ENCODE data around the gene MAMDC2.

MAMDC2 gene

GRCh38 chr9:70137577-70137976, 93.9 kb downstream of the MAMDC2 start:
- Histone ChIP-seq H3K27me3 (ENCODE audit: insufficient read depth, low read length) (no peaks in the 10 kb centered on the region), H3K9ac (ENCODE audit: low read depth, low read length) (no peak overlapping the region), H3K4me1 (ENCODE audit: insufficient read depth, low read length) (no peaks in the 10 kb centered on the region), H3K9me3 (ENCODE audit: insufficient read depth, low read depth, low read length) (no peaks in the 10 kb centered on the region), H3K4me3 (ENCODE audit: low read length) (no peak overlapping the region), H3K36me3 (ENCODE audit: insufficient read depth, low read length) (peaks cover 3% of the 10 kb centered on the region; the same call in 1 of the 2 replicates), H3K27ac (ENCODE audit: low read depth, low read length) (no peak overlapping the region)
- WGBS: 97% methylated on average over 3 of the region's 3 CpGs

DNA sequence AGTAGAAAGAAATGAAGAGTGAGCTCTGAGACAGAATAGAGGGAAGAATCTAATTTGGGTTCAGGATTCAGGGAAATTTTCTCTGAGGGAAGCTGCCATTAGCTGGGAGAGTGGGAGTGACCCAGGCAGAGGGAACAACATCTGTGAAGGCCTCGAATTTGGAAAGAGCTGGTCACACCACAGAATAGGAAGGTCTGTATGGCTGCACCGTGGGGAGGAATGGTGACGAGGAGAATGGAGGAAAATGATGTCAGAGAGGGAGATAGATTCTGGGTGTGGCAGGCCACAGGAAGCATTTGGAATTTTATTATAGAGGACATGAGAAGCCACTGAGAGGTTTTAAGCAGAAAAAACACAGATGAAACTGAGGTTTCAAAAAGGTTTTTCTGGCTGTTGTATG, 98.5 kb downstream of the MAMDC2 start:
- no peaks in the 10 kb centered on the region for H3K4me1 ChIP-seq (ENCODE audit: insufficient read depth, low read length)
- no peaks in the 10 kb centered on the region for H3K27me3 ChIP-seq (ENCODE audit: insufficient read depth, low read length)
- 84% methylated on average over 3 of the region's 3 CpGs for WGBS
- no peak overlapping the region for H3K9ac ChIP-seq (ENCODE audit: low read depth, low read length)
- no peak overlapping the region for H3K27ac ChIP-seq (ENCODE audit: low read depth, low read length)
- no peaks in the 10 kb centered on the region for H3K9me3 ChIP-seq (ENCODE audit: insufficient read depth, low read depth, low read length)
- no peak overlapping the region for H3K4me3 ChIP-seq (ENCODE audit: low read length)
- peaks cover 7% of the 10 kb centered on the region; the same call in 1 of the 2 replicates for H3K36me3 ChIP-seq (ENCODE audit: insufficient read depth, low read length)

DNA sequence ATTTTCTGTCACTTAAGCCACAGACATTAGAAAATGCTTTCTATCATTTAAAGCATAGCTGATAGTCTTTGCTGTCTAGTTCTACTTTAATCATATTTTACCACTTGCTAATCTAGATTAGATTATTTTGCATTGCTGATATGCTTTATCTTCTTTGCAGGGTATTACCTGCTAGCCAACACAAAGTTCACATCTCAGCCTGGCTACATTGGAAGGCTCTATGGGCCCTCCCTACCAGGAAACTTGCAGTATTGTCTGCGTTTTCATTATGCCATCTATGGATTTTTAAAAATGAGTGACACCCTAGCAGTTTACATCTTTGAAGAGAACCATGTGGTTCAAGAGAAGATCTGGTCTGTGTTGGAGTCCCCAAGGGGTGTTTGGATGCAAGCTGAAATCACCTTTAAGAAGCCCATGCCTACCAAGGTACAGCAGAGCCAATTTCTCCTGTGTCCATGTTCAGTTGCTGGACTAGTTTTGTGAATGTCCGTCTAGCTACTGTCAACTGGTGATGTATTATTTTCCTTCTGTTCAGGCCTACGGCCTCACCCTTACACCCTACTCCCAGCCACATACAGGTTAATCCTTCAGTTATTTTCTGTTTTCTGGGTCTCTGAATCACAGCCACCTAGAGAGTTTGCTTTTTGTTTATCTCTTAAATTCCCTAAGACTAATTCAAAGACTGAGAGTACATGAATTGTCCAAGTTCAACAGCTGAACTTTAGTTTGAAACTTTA, 99.9 kb downstream of the MAMDC2 start:
- Histone ChIP-seq H3K27me3 (ENCODE audit: insufficient read depth, low read length) (no peaks in the 10 kb centered on the region), H3K9me3 (ENCODE audit: insufficient read depth, low read depth, low read length) (no peaks in the 10 kb centered on the region), H3K36me3 (ENCODE audit: insufficient read depth, low read length) (peaks cover 7% of the 10 kb centered on the region; the same call in 1 of the 2 replicates), H3K4me3 (ENCODE audit: low read length) (no peak overlapping the region), H3K4me1 (ENCODE audit: insufficient read depth, low read length) (no peaks in the 10 kb centered on the region), H3K27ac (ENCODE audit: low read depth, low read length) (no peak overlapping the region), H3K9ac (ENCODE audit: low read depth, low read length) (no peak overlapping the region)
- 96% methylated on average over 3 of the region's 3 CpGs for WGBS

- Histone ChIP-seq H3K9me3 (ENCODE audit: insufficient read depth, low read depth, low read length) (no peaks in the 10 kb centered on the region), H3K27me3 (ENCODE audit: insufficient read depth, low read length) (no peaks in the 10 kb centered on the region), H3K4me3 (ENCODE audit: low read length) (no peak overlapping the region), H3K36me3 (ENCODE audit: insufficient read depth, low read length) (peaks cover 7% of the 10 kb centered on the region; the same call in 1 of the 2 replicates), H3K4me1 (ENCODE audit: insufficient read depth, low read length) (no peaks in the 10 kb centered on the region), H3K9ac (ENCODE audit: low read depth, low read length) (no peak overlapping the region), H3K27ac (ENCODE audit: low read depth, low read length) (no peak overlapping the region)
- no CpG with 5 or more reads among the region's 1 CpG for WGBS
These were observed 100.5 kb downstream of the MAMDC2 start for GRCh38 chr9:70144131-70144503.

- Histone ChIP-seq H3K4me1 (ENCODE audit: insufficient read depth, low read length) (no peaks in the 10 kb centered on the region), H3K9me3 (ENCODE audit: insufficient read depth, low read depth, low read length) (no peaks in the 10 kb centered on the region), H3K9ac (ENCODE audit: low read depth, low read length) (no peak overlapping the region), H3K4me3 (ENCODE audit: low read length) (no peak overlapping the region), H3K36me3 (ENCODE audit: insufficient read depth, low read length) (peaks cover 4% of the 10 kb centered on the region; the same call in 1 of the 2 replicates), H3K27me3 (ENCODE audit: insufficient read depth, low read length) (no peaks in the 10 kb centered on the region), H3K27ac (ENCODE audit: low read depth, low read length) (no peak overlapping the region)
- 94% methylated on average over 4 of the region's 4 CpGs for WGBS
These were observed 102.3 kb downstream of the MAMDC2 start for GRCh38 chr9:70145981-70146380.

DNA sequence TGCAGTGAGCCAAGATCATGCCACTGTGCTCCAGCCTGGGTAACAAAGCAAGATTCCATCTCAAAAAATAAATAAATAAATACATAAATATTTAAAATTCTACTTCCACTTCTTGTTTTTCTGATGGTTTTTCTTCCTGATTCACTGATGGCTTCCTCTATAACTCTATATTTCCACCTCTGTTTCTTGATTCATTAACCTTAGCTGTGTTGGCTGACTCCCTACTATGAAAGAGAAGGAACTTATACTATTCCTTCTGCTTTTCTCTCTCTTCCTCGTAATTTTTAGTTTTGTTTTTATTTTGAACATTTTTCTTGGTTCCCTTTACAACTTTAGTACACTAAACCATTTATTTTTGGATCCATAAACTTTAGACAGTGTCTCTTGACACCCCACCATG, 103.5 kb downstream of the MAMDC2 start:
- H3K27me3 ChIP-seq (ENCODE audit: insufficient read depth, low read length): no peaks in the 10 kb centered on the region
- H3K36me3 ChIP-seq (ENCODE audit: insufficient read depth, low read length): peaks cover 4% of the 10 kb centered on the region; the same call in 1 of the 2 replicates
- no peak overlapping the region for H3K9ac ChIP-seq (ENCODE audit: low read depth, low read length)
- H3K4me3 ChIP-seq (ENCODE audit: low read length): no peak overlapping the region
- no peaks in the 10 kb centered on the region for H3K4me1 ChIP-seq (ENCODE audit: insufficient read depth, low read length)
- no peak overlapping the region for H3K27ac ChIP-seq (ENCODE audit: low read depth, low read length)
- 100% methylated on average over 1 of the region's 1 CpG for WGBS
- no peaks in the 10 kb centered on the region for H3K9me3 ChIP-seq (ENCODE audit: insufficient read depth, low read depth, low read length)

DNA sequence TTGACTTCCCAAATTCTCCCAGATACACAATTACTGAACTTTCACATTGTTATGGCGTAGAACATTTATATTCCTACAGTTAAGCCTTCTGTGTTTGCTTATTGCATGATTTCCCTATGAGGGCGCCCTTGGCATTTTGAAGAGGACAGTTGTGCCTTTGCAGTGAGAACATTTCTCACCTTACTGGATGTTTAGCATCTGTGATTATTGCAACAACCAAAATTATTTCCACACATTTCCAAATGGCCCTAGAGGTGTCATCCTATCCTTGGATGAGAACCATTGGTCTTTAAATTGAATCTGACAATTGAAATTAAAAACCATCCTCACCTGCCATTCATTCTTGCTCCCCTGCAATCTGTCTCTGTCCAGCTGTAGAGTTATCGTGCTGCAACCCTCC, 104.0 kb downstream of the MAMDC2 start:
- no peaks in the 10 kb centered on the region for H3K27me3 ChIP-seq (ENCODE audit: insufficient read depth, low read length)
- 92% methylated on average over 3 of the region's 3 CpGs for WGBS

DNA sequence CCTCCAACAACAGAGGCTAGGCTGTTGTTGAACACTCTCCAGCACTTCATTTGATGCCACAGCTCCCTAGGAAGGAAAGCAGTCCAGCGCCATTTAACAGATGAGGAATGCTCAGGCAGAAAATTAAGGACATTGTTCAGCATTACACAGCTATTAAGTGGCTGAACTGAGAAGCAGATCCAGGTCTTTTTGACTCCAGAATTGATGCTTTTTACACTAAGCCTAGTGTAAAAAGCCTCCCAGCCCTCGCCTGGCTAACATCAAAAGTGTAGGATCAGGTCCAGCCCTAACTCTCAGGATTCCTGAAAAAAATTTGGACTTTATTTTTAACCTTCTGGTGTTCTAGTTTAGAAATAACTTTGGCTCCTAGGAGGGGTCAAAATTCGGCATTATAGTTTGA, 108.7 kb downstream of the MAMDC2 start:
- WGBS: 94% methylated on average over 3 of the region's 3 CpGs
- Histone ChIP-seq H3K4me3 (ENCODE audit: low read length) (no peak overlapping the region), H3K9me3 (ENCODE audit: insufficient read depth, low read depth, low read length) (no peaks in the 10 kb centered on the region), H3K36me3 (ENCODE audit: insufficient read depth, low read length) (no peaks in the 10 kb centered on the region), H3K27me3 (ENCODE audit: insufficient read depth, low read length) (no peaks in the 10 kb centered on the region), H3K9ac (ENCODE audit: low read depth, low read length) (no peak overlapping the region), H3K4me1 (ENCODE audit: insufficient read depth, low read length) (peaks cover 14% of the 10 kb centered on the region), H3K27ac (ENCODE audit: low read depth, low read length) (no peak overlapping the region)

More for the DNA sequence above, 104.0 kb downstream of the MAMDC2 start:
- Histone ChIP-seq H3K9ac (ENCODE audit: low read depth, low read length) (no peak overlapping the region), H3K4me1 (ENCODE audit: insufficient read depth, low read length) (peaks cover 3% of the 10 kb centered on the region; the same call in 1 of the 2 replicates), H3K36me3 (ENCODE audit: insufficient read depth, low read length) (peaks cover 4% of the 10 kb centered on the region; the same call in 1 of the 2 replicates), H3K27ac (ENCODE audit: low read depth, low read length) (no peak overlapping the region), H3K4me3 (ENCODE audit: low read length) (no peak overlapping the region), H3K9me3 (ENCODE audit: insufficient read depth, low read depth, low read length) (no peaks in the 10 kb centered on the region)

DNA sequence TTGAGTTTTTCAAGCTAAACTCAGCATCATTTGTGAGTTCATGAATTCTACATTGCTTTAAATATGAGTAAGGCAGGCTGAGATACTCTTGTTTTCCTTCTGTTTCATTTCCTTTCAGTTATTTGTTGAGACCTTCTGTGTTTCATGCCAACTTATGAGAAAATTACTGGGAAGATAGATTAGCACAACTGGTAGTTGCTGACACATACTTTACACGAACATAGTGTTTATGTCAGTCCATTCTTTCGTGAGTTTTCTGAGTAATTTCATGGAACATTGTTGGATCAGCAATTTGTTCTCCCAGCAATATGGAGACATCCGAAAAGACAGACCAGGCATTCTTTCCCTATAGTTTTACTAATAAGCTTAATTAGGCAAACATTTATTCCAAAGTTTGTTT, 113.1 kb downstream of the MAMDC2 start:
- Histone ChIP-seq H3K27me3 (ENCODE audit: insufficient read depth, low read length) (no peaks in the 10 kb centered on the region), H3K4me3 (ENCODE audit: low read length) (no peak overlapping the region), H3K27ac (ENCODE audit: low read depth, low read length) (no peak overlapping the region), H3K4me1 (ENCODE audit: insufficient read depth, low read length) (peaks cover 17% of the 10 kb centered on the region), H3K36me3 (ENCODE audit: insufficient read depth, low read length) (no peaks in the 10 kb centered on the region), H3K9ac (ENCODE audit: low read depth, low read length) (no peak overlapping the region), H3K9me3 (ENCODE audit: insufficient read depth, low read depth, low read length) (no peaks in the 10 kb centered on the region)
- 97% methylated on average over 3 of the region's 3 CpGs for WGBS

GRCh38 chr9:70159630-70160029, 116.0 kb downstream of the MAMDC2 start:
- Histone ChIP-seq H3K9me3 (ENCODE audit: insufficient read depth, low read depth, low read length) (no peaks in the 10 kb centered on the region), H3K9ac (ENCODE audit: low read depth, low read length) (no peak overlapping the region), H3K27ac (ENCODE audit: low read depth, low read length) (no peak overlapping the region), H3K4me1 (ENCODE audit: insufficient read depth, low read length) (peaks cover 3% of the 10 kb centered on the region; the same call in 1 of the 2 replicates), H3K27me3 (ENCODE audit: insufficient read depth, low read length) (no peaks in the 10 kb centered on the region), H3K4me3 (ENCODE audit: low read length) (no peak overlapping the region), H3K36me3 (ENCODE audit: insufficient read depth, low read length) (no peaks in the 10 kb centered on the region)
- 88% methylated on average over 3 of the region's 3 CpGs for WGBS

DNA sequence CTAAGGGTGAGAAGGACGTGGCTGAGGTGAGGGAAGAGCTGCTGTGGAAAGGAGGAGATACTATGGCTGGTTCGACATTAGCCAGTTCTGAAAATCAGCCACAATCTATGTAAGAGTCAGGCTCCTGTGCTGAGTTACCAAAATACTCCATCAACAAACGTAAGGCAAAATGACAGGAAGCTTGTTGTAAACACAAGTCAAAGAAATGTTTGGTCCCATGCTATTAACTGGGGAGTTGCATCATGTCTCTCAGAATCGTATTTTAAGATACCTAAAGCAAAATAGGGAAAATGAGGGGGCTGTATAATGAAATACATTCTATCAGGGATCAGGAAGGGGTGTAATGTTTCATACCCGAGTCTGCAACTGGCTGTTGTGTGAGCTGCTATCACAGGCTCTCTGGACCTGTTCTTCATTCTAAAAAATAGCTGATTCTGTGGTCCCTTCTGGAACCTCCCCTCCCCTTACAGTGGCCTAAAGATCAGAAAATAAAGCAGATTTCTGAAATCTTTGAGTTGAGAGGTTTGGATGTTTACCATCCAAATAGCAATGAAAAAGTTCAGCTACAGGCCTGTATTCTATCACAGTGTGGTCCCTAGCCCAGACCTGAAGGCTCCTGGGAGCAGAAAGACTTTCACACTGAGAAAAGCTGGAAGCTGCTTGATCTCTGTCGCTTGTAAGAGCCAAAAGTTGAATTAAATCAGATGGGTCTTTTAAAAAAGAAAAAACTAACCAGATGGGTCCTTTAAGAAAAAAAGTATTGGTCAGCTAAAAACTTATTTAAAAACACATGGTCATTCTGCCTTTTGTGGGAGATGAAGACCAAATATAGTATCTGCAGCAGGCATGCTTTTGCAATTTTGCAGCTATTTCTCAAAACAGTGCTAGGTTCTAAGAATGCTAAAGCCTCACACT, 117.3 kb downstream of the MAMDC2 start:
- 0 out of 2 replicates have a peak overlapping the region, but pooled peaks have one; percentile 0 for H3K27ac ChIP-seq (ENCODE audit: low read depth, low read length)

More for the DNA sequence above, 117.3 kb downstream of the MAMDC2 start:
- Histone ChIP-seq H3K9me3 (ENCODE audit: insufficient read depth, low read depth, low read length) (no peaks in the 10 kb centered on the region), H3K36me3 (ENCODE audit: insufficient read depth, low read length) (no peaks in the 10 kb centered on the region), H3K9ac (ENCODE audit: low read depth, low read length) (no peak overlapping the region), H3K4me3 (ENCODE audit: low read length) (no peak overlapping the region), H3K4me1 (ENCODE audit: insufficient read depth, low read length) (peaks cover 6% of the 10 kb centered on the region; the same call in 1 of the 2 replicates), H3K27me3 (ENCODE audit: insufficient read depth, low read length) (no peaks in the 10 kb centered on the region)
- 89% methylated on average over 6 of the region's 6 CpGs for WGBS

All from HUES64 (cell line).